OCI-LY3 (cell line): ENCODE measurements around the gene RNF208.

ENCODE experiments used
- H2AFZ ChIP-seq: fragments of 200-600, 300-600 bp; shearing (Covaris generic); 2 replicates; pipeline ENCODE4 v1.6.0; 2014; ENCODE audit warnings: antibody characterized with exemption, low read depth, low read length
- H3K27ac ChIP-seq: fragments of 200-600, 300-600 bp; sonication (generic); 2 replicates; pipeline ENCODE4 v1.5.1; 2014; ENCODE audit warnings: mild to moderate bottlenecking, low read length, moderate library complexity, mixed read lengths
- H3K27me3 ChIP-seq: fragments of 200-600, 300-600 bp; sonication (generic); 2 replicates; pipeline ENCODE4 v1.6.1; 2014; ENCODE audit warnings: low read depth, low read length, mixed read lengths
- H3K36me3 ChIP-seq: fragments of 200-600, 300-600 bp; sonication (generic); replicated peaks from 2 replicates; pipeline ENCODE3; 2014; ENCODE audit warnings: low read depth, low read length, mixed read lengths
- H3K4me1 ChIP-seq: fragments of 300-600, 200-600 bp; sonication (generic); 2 replicates; pipeline ENCODE4 v1.6.1; 2014; ENCODE audit warnings: low read length, mixed read lengths
- H3K4me2 ChIP-seq: fragments of 200-600, 300-600 bp; sonication (generic); 2 replicates; pipeline ENCODE4 v1.6.1; 2014; ENCODE audit warnings: low read length, mixed read lengths
- H3K4me3 ChIP-seq: fragments of 300-600, 200-600 bp; sonication (generic); 2 replicates; pipeline ENCODE4 v1.5.1; 2014; ENCODE audit warnings: antibody characterized with exemption, mild to moderate bottlenecking, low read length, moderate library complexity
- H3K79me2 ChIP-seq: fragments of 300-600, 200-600 bp; shearing (Covaris generic); 2 replicates; pipeline ENCODE4 v1.6.1; 2014; ENCODE audit warnings: mild to moderate bottlenecking, low read length, mixed read lengths
- H3K9ac ChIP-seq: fragments of 300-600, 200-600 bp; shearing (Covaris generic); 2 replicates; pipeline ENCODE4 v1.6.0; 2014; ENCODE audit warnings: mild to moderate bottlenecking, low read length, moderate library complexity
- H3K9me3 ChIP-seq: fragments of 200-600, 300-600 bp; shearing (Covaris generic); 2 replicates; pipeline ENCODE4 v1.6.1; 2014; ENCODE audit warnings: low read length, mixed read lengths; ENCODE audit not compliant: insufficient read depth
- H4K20me1 ChIP-seq: fragments of 200-600, 300-600 bp; sonication (generic); 2 replicates; pipeline ENCODE4 v1.6.1; 2016; ENCODE audit warnings: low read length, mixed read lengths; ENCODE audit not compliant: insufficient read depth
- EZH2phosphoT487 ChIP-seq: fragments of 200-600 bp; shearing (Covaris generic); IDR thresholded peaks from 2 replicates; pipeline ENCODE4 v1.6.1; 2018; ENCODE audit warnings: antibody characterized with exemption, mixed run types, low read depth
- TF ChIP-seq, protein P1 (sequence below): fragments of 200-600, 300-600 bp; sonication (generic); IDR thresholded peaks from 2 replicates; pipeline ENCODE4 v1.5.1; 2014; ENCODE audit warnings: antibody characterized with exemption, low read length, low read depth

The RNF208 gene

DNA sequence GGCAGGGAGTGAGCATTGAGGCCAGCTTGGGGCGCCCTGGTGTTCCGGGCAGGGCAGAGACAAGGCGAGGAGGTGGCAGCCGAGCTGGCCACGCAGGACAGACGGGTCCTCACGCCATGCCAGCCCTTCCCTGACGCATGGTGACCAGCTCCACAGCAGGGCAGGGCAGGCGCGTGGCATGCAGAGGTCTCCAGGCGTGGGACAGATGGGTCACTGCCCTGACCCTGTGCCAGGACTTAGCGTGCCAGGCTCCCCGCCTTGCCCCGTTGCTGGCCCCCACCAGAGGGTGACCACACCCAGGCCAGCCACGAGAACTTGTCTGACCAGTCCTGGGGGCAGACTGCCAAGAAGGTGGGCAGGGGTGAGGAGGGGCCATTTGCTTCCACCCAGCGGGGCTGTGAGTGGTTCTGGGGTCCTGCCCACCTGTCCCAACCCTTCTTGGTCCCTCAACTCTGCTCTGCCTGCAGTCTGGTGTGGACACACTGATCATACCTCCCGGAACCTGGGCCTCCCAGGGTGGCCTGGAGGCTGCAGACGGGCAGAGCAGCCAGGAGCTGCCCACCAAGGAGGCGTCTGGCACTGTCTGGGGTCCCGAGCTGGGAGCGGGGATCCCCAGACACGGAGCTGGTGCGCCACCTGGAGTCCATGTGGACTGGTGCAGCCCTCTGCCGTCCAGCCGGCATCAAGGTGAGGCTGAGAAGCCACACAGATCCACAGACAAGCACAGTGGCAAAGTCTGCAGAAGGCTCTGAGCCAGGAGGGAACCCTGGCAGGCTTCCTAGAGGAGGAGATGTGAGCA, 5.2 kb upstream of the RNF208 start, which contains the start of gene RNF224:
Gene RNF224, plus strand, starts transcription at position 449 of the 799 bp plus-strand sequence. CDS start 834 bp downstream, outside the sequence.
- H3K79me2 ChIP-seq = no peaks in the 10 kb centered on the region
- H3K36me3 ChIP-seq = no peaks in the 10 kb centered on the region
- H3K4me2 ChIP-seq = peak within 1 kb of the TSS; percentile 37
- peaks cover 15% of the 10 kb centered on the region for H3K4me1 ChIP-seq
- H3K4me3 ChIP-seq = no peak within 1 kb of the TSS
- H3K27ac ChIP-seq = no peak within 1 kb of the TSS
- no peak within 1 kb of the TSS for H2AFZ ChIP-seq
- H3K9me3 ChIP-seq = no peaks in the 10 kb centered on the region
- H3K9ac ChIP-seq = no peak within 1 kb of the TSS; the same call in 1 of the 2 replicates
- TF ChIP-seq, protein P1, sequence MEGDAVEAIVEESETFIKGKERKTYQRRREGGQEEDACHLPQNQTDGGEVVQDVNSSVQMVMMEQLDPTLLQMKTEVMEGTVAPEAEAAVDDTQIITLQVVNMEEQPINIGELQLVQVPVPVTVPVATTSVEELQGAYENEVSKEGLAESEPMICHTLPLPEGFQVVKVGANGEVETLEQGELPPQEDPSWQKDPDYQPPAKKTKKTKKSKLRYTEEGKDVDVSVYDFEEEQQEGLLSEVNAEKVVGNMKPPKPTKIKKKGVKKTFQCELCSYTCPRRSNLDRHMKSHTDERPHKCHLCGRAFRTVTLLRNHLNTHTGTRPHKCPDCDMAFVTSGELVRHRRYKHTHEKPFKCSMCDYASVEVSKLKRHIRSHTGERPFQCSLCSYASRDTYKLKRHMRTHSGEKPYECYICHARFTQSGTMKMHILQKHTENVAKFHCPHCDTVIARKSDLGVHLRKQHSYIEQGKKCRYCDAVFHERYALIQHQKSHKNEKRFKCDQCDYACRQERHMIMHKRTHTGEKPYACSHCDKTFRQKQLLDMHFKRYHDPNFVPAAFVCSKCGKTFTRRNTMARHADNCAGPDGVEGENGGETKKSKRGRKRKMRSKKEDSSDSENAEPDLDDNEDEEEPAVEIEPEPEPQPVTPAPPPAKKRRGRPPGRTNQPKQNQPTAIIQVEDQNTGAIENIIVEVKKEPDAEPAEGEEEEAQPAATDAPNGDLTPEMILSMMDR = peak; percentile 91
- TF ChIP-seq EZH2phosphoT487 = no peak
- no peaks in the 10 kb centered on the region for H3K27me3 ChIP-seq
- H4K20me1 ChIP-seq = no peaks in the 10 kb centered on the region

DNA sequence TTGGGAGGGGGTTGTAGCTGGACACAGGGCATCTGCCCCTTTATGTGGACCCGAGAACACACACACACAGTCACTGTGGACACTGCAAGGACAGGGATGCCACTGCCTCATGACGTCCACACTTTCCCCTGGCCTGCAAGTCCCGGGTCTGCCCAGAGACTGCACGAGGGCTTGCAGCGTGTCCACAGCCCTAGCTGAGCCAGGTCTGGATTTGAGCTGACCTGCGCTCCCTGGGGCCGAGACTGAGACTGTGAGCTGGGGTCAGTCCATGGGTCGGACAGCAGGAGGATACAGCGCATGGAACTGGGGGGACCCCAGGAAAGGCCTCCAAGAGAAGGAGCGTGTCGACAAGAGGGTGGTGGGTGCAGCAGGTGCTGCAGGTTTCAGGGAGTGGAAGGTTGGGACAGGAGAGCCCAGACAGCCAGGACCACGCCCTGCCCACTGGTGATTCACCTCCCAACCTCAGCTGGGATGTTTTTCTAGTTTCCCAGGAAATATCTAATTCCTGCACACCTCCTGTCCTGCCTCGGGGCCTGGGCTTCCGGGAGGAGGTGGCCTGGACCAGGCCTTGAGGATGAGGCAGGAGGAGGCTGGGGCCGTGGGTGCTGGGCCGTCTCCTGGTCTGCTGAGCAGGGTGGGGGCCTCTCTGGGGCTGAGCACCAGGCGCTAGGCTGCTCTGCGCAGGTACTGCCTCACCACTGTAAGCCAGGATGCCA, 4.5 kb upstream of the RNF208 start:
- Histone ChIP-seq H2AFZ (no peak overlapping the region), H3K4me3 (no peak overlapping the region), H3K4me2 (no peak overlapping the region)

DNA sequence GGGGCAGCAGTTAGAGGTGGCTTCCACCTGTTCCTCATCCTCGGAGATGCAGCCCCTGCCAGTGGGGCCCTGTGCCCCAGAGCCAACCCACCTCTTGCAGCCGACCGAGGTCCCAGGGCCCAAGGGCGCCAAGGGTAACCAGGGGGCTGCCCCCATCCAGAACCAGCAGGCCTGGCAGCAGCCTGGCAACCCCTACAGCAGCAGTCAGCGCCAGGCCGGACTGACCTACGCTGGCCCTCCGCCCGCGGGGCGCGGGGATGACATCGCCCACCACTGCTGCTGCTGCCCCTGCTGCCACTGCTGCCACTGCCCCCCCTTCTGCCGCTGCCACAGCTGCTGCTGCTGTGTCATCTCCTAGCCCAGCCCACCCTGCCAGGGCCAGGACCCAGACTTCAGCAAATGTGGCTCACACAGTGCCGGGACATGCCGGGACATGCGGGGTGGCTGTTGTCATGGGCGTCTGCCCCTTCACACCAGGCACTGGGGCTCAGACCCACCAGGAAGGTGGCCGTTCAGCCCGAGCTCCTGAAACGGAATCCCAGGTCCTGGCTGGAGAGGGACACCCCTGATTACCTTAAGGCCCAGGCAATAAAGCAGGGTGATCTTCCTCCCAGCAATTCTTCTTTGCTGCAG, 3.8 kb upstream of the RNF208 start:
- no peaks in the 10 kb centered on the region for H3K9me3 ChIP-seq
- H3K4me2 ChIP-seq = no peak overlapping the region
- H3K27ac ChIP-seq = no peak overlapping the region
- H3K4me1 ChIP-seq = peaks cover 15% of the 10 kb centered on the region
- no peaks in the 10 kb centered on the region for H3K79me2 ChIP-seq
- H3K27me3 ChIP-seq = no peaks in the 10 kb centered on the region
- no peak overlapping the region for H3K9ac ChIP-seq
- H3K36me3 ChIP-seq = no peaks in the 10 kb centered on the region
- H4K20me1 ChIP-seq = no peaks in the 10 kb centered on the region
- H2AFZ ChIP-seq = no peak overlapping the region
- TF ChIP-seq, protein P1 = no peak
- TF ChIP-seq EZH2phosphoT487 = no peak
- H3K4me3 ChIP-seq = no peak overlapping the region

More for the DNA sequence above, 4.5 kb upstream of the RNF208 start:
- Histone ChIP-seq H3K27me3 (no peaks in the 10 kb centered on the region), H3K79me2 (no peaks in the 10 kb centered on the region), H3K27ac (no peak overlapping the region), H3K36me3 (no peaks in the 10 kb centered on the region), H3K4me1 (peaks cover 15% of the 10 kb centered on the region), H3K9ac (no peak overlapping the region), H4K20me1 (no peaks in the 10 kb centered on the region), H3K9me3 (no peaks in the 10 kb centered on the region)
- TF ChIP-seq, protein P1 = no peak
- TF ChIP-seq EZH2phosphoT487 = no peak
